Measurements from ENCODE around the gene GRHL3. TPM values are rescaled to one million over a fixed set of nuclear protein-coding genes. Genes with fewer than 3 reads are reported as not detected.

GRHL3 gene
- total and polyA plus RNA-seq, 2 donors (not counting 3 experiments of a cell fraction or from before 2014, with no cell fraction given): not detected

DNA sequence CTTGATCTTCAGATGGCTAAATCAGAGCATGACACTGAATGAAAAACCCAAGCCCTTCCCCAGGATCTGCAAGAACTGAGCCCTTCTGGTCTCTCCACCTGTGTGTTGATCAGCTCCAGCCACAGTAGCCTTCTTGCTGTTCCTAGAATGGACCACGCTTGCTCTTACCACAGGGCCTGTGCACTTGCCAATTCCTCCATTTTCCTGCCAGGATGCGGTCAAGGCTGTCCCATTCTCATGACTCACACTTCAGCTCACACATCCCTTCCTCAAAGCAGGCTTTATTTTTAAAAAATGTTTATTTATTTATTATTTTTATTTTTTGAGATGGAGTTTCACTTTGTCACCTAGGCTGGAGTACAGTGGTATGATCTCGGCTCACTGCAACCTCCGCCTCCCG is 43.6 kb upstream of the GRHL3 start:
- H3K9ac ChIP-seq (replicated peaks; ENCODE audit: extremely low read depth, insufficient read depth, low read length): no peak overlapping the region
- dilution Hi-C loops (cut with MboI; ENCODE audit: extremely low pct_ligation_motif_present, low sequenced_read_pairs): no loop called here
- H3K4me1 ChIP-seq (ENCODE audit: control insufficient read depth, extremely low read depth, insufficient read depth, low read length): no peaks in the 10 kb centered on the region
- FAIRE-seq: no peak
- ChIA-PET POLR2A (no interaction called here), CTCF (no interaction called here)
- H3K4me3 ChIP-seq (replicated peaks in 1 of 3; ENCODE audit: insufficient read depth in 1 of 3, low read depth in 1 of 3, low read length in 3 of 3): no peak overlapping the region
- no peak overlapping the region for H3K4me2 ChIP-seq (ENCODE audit: insufficient read depth, low read length)
- TF ChIP-seq GATA2 (IDR thresholded peaks at IDR 0.05; ENCODE audit: insufficient read depth, insufficient read length, low read depth, low read length): no peak
- TF ChIP-seq POLR2A (IDR thresholded peaks at IDR 0.05; ENCODE audit: low read depth, low read length): no peak
- TF ChIP-seq POLR2AphosphoS5 (IDR thresholded peaks at IDR 0.05; ENCODE audit: insufficient read depth, low read depth, low read length): no peak
- no peak for TF ChIP-seq MAX (IDR thresholded peaks at IDR 0.05; ENCODE audit: insufficient read depth, insufficient read length)
- no peak for TF ChIP-seq FOS (IDR thresholded peaks at IDR 0.05; ENCODE audit: borderline replicate concordance, insufficient read depth, low read length)
- no peak for TF ChIP-seq MYC (IDR thresholded peaks at IDR 0.05; ENCODE audit: low read depth, low read length)
- TF ChIP-seq EZH2 (IDR thresholded peaks at IDR 0.05; ENCODE audit: borderline replicate concordance, low read depth, low read length, severe bottlenecking): no peak
- no peak for TF ChIP-seq JUN (IDR thresholded peaks at IDR 0.05; ENCODE audit: borderline replicate concordance, insufficient read depth, insufficient read length, low read depth)
- no peak for TF ChIP-seq CTCF (IDR thresholded peaks at IDR 0.05; ENCODE audit: extremely low read depth in 1 of 2, insufficient read depth in 1 of 2, low read depth in 1 of 2, low read length in 2 of 2)
- H3K9me3 ChIP-seq (replicated peaks; ENCODE audit: control insufficient read depth, insufficient read depth, low read length): no peaks in the 10 kb centered on the region
- H4K20me1 ChIP-seq (replicated peaks; ENCODE audit: control insufficient read depth, extremely low read depth, insufficient read depth, low read length): no peaks in the 10 kb centered on the region
- no peaks in the 10 kb centered on the region for H3K36me3 ChIP-seq (ENCODE audit: control insufficient read depth in 2 of 2, extremely low read depth in 1 of 2, insufficient read depth in 2 of 2, low read length in 2 of 2)
- intact Hi-C loops (cut with micrococcal nuclease): no loop called here
- H3K9me1 ChIP-seq (replicated peaks; ENCODE audit: control insufficient read depth, extremely low read depth, insufficient read depth, low read length): no peaks in the 10 kb centered on the region
- no peak overlapping the region for H3K27ac ChIP-seq (ENCODE audit: insufficient read depth, low read depth, low read length)
- H3K27me3 ChIP-seq (ENCODE audit: control insufficient read depth in 2 of 2, insufficient read depth in 2 of 2, low read length in 2 of 2): peaks cover 28 to 33% of the 10 kb centered on the region in 2 experiments
- no peak for DNase-seq (ENCODE audit: low read depth, low spot score)
- H2AFZ ChIP-seq (ENCODE audit: low read depth, low read length): no peak overlapping the region
- no peaks in the 10 kb centered on the region for H3K79me2 ChIP-seq (ENCODE audit: control insufficient read depth, insufficient read depth, low read length)
- no TSS peak for BruUV-seq (replicated peaks)
